Activated CD4-positive, alpha-beta T cell treated with anti-CD3 and anti-CD28 coated beads for 24 hours (primary cell): ENCODE measurements around the gene POR.

Experiments
- DNase-seq, 2 donors: peaks; one replicate each; pipeline ENCODE4 v3.0.0-alpha.2; 2020; ENCODE audit warnings: low read depth in 2 of 2

POR gene

DNA sequence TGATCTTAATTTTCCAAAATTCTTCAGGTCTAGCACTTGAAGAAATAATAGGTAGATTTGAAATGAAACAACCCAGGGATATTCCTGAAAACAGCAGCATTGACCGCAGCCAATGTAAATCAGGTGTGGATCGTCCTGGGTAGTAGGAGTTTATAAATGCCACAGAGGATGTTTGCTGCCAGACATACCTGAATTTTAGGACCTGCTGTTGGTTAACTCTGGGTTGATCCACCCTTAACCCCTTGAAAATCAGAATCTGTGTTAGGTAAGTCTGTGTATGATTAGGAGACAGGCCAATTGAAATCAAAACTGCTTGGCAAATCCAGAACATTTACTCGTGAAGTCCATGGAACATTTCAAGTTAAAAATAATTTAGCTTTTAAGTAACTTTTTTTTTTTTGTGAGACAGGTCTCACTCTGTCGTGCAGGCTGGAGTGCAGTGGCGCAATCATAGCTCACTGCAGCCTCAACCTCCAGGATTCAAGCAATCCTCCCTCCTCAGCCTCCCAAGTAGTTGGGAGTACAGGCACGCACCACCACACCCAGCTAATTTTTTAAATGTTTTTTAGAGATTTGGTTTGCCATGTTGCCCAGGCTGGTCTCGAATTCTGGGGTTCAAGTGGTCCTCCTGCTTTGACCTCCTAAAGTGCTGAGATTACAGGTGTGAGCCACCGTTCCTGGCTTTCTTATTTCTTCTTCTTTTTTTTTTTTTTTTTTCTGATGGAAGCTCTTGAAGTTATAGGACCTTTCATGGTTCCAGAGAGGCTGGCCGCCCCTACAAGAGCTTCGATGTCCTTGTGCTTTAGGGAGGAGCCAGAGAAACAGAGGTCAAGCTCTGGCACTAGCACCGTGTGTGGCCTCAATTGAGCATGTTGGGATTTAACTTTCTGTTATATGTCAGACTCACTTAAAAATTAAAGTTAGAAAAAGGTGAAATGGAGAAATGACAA, 2.0 kb downstream of the POR start:
- DNase-seq: no peak

DNA sequence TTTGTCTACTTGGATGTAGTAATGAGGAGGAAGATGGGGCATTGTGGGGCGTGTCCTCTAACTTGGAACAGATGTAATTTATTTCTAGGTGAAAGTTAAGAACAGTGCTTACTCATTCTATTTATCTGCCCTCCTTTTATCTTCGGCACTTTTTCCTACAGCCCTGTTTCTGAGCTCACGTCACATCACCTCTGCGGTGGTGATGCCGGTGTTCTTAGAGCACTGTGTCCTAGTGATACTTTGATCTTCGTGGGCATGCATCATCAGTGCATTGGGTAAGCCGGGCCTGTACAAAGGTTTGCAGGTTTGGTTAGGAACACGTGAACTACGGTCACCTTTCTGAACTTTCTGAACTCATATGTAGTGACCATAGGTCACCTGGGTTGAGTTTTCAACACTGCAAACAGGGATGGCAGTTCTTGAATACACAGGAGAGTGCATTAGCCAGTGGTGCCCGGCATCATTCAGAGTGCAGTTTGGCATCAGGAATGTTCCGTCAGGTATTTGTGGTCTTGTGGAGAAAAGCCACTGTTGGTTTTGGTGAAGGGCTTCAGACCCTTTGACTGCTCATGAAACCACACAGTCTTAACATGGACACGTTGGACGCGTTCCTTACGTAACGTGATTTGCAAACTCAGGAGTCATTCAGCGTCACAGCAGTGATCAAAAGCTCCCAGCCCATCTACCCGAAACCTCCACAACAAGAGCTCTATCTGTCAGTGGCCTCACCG, 5.6 kb downstream of the POR start:
- DNase-seq: no peak

DNA sequence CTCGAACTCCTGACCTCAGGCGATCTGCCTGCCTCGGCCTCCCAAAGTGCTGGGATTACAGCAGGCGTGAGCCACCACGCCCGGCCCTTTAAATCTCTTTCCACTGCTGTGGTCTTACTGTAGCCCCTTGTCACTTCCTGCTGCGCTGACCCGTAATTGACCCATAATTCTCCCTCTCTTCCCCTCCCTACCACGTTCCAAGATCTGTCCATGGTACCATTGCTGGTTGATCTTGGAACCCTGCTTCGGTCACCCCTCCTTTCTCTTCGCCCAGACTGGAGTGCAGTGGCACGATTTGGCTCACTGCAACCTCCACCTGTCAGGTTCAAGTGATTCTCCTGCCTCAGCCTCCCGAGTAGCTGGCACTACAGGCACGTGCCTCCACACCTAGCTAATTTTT, 6.5 kb downstream of the POR start:
- DNase-seq: no peak

DNA sequence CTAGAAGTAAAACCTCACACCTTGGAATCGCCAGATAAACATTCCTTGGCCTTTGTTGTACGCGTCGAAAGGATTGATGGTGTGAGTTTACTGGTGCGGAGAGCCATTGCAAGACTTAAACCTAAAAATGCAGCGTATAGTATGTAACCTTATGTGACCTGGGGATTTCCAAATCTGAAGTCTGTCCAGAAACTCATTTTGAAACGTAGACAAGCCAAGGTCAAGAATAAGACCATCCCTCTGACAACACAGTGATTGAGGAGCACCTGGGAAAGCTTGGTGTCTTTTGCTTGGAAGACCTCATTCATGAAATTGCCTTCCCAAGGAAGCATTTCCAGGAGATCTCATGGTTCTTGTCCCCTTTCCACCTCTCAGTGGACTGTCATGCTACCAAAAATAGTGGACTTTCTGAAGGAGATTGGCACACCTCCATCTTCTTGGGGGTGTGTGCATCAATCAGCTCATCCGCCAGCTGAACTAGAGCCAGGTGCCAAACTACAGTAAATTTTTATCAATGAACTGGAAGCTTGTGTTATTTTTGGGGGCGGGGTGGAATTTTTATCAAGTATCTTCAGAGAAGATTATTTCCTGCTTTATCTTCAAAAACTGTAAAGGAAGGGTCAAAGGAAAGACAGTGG, 8.1 kb downstream of the POR start:
- no peak for DNase-seq

DNA sequence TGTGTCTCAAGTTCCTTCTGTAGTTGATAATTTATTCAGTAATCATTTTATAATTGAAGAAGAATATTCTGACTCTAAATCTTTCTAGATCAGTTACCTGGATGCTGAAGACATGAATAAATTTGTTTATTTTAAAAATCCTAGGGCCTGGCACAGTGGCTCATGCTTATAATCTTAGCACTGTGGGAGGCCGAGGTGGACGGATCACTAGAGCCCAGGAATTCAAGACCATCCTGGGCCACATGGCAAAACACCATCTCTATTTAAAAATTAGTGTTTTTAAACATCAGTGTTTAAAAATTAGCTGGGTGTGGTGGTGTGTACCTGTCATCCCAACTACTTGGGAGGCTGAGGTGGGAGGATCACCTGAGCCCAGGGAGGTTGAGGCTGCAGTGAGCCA, 9.3 kb downstream of the POR start:
- no peak for DNase-seq

DNA sequence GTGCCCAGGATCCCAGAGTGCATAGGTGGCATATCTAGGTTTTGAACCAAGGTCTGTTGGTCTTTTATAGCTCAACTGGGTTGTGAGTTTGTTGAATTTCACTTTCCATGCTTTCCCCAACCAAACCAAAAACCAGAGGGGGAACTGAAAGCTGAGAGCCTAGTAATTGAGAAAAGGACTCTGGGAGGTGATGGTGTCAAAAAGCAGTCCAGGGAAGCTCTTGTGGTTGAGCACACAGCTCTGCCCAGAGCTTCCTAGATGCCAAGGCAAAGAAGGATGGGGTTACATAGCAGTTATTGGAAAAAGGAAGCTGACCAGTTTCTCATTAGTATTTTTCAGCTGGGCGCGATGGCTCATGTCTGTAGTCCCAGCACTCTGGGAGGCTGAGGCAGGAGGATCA, 9.9 kb downstream of the POR start:
- DNase-seq: no peak

DNA sequence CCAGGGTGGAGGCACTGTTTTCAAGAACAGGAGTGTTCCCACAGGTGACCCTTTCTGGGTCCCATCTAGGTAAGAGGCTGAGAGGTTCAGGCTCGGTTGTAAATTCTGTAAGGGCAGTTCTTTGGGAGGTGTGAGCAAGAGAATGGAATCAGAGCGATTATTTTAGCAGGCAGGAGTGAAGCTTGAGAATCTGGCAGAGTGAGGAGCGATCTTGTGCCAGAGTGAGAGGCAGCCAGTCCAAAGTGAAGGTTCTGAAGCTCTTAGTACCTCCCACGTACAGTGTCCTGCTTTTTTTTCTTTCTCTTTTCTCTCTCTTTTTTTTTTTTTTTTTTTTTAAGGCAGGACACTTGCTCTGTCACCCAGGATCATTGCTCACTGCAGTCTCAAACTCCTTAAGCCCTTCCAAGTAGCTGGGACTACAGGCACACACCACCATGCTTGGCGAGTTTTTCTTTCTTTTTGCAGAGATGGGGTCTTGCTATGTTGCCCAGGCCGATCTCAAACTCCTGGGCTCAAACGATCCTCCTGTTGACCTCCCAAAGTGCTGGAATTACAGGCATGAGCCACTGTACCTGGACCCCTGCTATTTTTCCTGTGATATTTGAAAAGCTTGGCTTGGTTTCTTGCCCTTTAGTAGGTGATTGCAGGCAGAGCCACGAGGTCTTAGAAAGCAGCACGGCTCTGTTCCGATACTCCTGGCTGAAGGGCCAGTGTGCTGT, 10.9 kb downstream of the POR start:
- DNase-seq: no peak

DNA sequence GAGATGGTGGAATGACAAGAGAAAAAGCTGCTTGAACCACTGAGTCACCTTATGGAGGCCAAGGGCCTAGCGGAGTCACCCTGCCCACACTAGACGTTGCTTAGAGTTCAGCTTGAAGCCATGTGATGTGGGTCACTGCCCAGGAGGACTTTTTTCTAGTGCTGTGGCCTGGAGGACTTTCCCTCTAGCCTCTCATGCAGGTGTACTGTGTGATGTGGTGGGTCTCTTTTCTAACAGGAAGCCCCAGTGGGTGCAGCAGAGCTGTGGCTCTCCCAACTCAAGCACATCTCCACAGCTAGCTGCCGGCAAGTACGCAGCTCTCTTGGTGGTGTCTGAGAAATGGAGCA, 13.6 kb downstream of the POR start:
- DNase-seq: no peak

DNA sequence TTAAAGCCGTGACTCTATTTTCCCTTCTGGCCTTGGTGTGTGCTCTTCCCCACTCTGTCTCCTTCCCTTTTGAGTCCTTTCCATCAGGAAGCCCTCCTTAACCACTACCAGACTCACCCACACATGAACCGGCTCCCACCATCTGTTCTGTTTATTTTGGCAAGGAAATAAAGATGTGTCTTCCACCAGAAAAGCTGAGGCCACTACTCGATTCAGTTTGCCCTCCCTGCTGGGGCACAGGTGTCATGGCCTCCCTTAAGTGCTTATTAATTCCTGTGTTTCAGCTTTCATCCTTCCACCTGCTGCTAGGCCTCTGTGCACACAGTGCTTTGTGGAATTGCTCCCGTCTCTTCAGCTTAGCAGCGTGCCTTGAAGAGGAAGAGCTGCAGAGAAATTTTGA, 16.7 kb downstream of the POR start:
- no peak for DNase-seq

DNA sequence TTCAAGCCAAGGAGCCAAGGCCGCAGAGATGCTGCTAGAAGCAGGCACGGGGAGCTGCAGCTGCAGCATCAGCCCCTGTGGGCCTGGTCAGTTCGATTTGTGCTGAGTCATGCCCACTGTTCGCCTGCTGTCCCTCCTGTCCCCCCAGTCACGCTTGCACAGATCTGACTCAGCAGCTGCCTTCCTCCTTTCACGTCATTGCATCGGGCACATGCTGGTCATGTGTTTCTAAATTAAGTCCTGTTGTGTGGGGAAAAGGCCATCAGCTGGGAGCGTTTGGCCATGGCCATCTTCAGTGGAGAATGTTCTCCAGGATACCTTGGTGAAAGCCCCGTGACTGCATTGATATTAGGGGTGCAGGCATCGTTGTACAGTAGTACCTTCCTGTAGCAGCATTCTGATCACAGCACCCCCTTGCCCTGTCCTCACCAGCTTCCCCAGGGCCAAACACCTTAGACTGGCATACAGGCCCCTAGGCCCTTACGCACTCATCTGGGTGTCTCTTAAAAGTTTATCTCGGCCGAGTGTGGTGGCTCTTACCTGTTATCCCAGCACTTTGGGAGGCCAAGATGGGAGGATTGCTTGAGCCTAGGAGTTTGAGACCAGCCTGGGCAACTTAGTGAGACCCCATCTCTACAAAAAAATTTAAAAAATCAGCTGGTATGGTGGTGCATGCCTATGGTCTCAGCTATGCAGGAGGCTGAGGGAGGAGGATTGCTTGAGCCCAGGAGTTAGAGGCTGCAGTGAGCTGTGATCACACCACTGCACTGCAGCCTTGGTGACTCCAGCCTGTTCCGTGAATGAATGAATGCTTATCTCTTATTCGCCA, 23.2 kb downstream of the POR start:
- DNase-seq: no peak

DNA sequence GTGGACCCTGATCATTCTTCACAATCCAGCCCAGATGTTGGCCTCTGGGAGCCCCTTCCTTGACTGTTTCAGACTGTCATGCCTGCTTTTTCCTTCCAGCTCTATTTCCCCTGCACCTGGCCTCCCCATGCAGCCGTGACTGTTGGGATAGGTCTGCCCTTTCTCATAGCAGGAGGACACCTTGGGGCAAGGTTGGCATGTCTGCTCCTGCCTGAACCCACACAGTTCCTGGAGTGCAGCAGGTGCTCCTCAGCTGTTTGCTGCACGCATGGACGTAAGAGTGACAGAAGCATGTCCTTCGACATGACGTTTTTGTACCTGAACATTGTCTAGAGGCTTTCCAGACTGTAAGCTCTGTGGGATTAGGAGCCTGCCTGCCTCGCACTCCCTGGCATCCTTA, 24.0 kb downstream of the POR start:
- DNase-seq: no peak

DNA sequence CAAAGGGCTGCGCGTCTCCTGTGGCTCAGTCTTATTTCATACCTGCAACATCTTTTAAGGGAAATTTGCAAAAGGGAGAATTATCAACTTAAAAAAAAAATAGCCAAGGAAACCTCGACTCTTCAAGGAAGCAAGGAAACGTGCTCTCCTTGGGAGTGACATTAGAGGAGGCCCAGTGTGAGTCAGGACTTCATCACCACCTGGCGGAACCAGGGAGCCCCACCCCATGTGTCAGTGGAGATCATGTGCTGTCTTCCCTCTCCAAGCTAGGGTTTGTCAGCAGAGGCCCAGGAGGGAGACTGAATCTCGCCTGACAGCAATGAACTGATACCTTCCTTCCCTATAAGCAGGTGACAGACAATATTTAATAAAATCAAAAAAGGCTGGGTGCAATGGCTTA, 28.9 kb downstream of the POR start:
- no peak for DNase-seq

DNA sequence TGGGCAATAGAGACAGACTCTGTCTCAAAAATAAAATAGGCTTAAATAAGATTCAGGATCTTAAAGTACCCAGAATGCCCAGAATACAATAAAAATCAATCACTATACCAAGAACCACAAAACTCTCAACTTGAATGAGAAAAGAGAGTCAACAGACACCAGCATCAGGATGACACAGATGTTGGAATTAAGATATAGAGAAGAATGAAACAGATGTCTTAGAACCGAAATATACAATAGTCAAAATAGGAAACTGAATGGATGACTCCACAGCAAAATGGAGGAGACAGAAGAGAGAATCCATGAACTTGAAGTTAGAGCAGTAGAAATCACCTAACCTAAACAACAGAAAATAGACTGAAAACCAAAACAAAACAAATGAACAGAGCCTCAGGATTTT, 29.6 kb downstream of the POR start:
- no peak for DNase-seq

DNA sequence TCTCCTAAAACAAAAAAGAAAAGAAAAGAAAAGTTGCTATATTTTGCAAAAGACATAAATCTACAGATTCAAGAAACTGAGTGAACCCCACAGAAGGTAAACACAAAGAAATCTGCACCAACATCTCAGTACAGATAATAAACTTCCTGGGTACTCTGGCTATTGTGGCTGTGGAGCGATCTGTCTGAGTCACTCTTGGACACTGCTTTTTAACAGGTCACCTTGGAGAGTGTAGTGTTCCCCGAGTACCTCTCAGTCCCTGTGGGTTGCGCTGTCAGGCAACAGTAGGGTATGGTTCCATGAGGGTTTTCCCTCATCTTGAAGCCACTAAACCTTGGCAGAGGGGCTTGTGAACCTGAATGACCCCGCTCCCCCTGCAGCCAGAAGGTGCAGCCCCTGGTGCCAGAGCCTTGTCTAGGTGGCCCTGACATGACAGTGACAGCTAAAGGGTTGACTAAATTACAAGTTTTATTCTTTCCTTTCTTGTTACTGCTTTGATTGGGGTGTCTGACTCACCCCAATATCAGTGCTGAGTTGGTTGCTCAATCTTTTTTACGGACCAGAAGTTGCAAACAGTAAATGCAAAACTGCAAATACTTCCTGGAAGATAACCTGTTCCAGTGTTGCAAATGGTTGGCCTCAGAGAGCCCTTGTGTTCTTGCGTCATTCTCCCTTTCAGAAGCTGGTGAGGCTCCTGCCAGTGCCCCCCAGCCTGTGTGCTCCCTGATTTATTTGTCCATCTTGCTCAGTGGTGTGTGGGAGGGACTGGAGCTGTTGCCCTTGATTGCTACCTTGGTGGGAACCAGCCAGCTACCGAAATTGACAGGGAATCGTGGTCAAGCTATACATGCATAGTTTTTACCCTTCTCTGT, 30.6 kb downstream of the POR start:
- DNase-seq: no peak

DNA sequence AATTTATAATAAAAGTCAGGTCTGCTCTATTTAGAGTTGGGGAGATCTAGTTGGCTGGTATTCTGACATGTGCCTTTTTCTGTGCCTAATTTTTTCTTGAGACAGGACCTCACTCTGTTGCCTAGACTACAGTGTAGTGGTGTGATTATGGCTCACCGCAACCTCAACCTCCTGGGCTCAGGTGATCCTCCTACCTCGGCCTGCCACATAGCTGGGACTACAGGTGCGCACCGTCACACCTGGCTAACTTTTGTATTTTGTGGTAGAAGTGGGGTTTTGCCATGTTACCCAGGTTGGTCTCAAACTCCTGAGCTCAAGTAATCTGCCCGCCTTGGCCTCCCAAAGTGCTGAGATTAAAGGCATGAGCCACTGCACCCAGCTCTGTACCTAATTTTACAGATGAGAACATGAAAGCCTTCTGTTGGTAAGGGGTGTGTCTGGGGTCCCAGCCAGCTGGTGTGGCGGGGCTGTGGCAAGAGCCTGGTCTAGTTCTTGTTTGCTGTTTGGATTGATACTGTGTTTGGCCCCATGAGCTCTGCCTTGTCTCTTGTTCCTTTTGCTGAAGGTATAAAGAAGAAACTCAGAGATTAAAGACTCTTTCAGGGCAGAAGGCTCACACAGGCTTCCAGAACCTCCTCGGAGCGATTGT, 31.4 kb downstream of the POR start:
- DNase-seq: no peak

DNA sequence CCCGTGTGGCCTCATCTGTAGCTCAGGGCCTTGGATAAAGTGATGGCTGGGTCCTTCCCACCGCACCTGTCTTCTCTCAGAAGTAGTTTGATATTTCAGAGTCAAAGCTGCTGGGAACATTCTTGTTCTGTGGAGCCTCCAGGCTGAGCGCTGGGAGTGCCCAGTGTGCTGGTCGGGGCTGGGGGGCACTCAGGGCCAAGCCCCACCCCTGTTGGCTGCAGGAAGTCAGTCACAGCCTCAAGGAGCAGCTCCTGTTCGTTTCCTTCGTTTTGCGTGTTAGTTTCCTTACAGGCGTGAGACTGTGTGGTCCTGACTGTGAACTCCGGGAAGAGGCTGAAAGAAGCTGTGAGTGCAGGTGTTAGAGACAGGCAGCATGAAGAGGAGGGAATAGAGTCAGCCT, 33.2 kb downstream of the POR start:
- no peak for DNase-seq

DNA sequence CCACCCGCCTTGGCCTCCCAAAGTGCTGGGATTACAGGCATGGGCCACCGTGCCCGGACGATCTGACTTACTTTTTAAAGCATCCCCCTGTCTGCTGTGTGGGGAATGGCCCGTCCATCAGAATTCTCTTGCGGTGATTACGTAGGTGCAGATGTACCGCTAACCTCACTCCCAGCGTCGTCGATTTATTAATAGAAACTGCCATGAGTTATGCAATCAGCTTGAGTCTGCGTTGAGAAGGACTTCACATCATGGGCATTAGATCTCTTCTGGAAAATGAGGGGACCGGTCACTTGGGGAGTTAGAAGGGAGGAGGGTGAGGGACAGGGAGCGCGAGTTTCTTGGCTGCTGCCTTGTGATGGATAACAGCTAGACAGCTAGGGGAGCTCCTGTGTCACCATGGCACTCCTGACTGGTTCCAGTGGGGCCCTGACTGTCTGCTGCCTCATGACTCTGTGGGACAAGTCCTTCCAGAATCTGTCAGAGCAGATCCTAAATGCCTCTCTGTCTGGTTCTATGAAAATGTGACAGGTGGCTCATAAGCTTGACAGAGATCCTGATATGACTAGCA, 35.2 kb downstream of the POR start:
- no peak for DNase-seq

DNA sequence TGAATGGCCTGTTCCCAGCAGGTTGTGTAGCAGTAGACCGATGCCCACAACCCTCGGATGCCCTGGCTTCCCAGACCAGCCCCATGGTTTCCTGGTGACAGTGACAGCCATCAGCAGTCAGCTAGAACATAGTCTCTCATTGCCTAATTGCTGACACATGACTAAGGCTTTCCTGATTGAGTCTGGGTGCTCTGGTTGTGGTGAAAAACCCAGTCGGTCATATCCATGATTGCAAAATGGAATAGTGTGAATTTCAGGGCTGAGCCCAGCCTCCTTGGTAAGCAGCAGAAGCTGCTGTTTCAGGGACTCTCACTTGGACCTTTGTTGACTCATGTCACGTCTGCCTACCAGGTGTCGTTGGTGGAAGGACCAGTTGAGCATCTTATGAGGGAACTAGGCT, 36.6 kb downstream of the POR start:
- no peak for DNase-seq

DNA sequence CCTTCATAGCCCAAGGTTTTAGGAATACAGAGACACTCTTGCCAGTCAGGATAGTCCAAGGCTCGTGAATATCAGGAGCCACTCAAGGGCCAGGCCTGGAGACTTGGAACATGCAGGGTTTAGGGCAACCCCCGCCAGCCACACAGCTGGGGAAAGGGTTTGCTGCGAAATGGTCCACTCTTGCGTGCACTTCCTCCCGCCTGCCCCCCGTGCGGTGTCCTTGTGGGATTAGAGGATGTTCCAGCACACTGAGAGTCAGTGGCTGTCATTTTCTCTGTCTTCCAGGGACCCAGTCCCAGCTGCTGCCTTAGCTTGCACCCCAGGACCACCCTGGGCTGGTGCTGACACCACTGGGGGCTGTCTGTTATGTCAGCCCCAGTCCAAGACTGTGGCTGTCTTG, 38.5 kb downstream of the POR start:
- DNase-seq: no peak
